OCI-LY7 (cell line): ENCODE data around the gene LARGE1. TPM values are rescaled to one million over a fixed set of nuclear protein-coding genes. Genes with fewer than 3 reads are reported as not detected.

Experiments
- BruUV-seq: library from RNA; stranded (reverse); fragments of 400-500 nt; replicated peaks from 2 replicates; lab custom pipeline; 2021; lab: Mats Ljungman, UMichigan
- CTCF ChIA-PET: fragments of 300-600 bp; sonication (Branson Sonifier 250); formaldehyde crosslinking; loops from one replicate; lab custom pipeline; 2022; ENCODE audit warnings: antibody characterized with exemption; ENCODE audit not compliant: unreplicated experiment; lab: Charles Lee
- POLR2A ChIA-PET: fragments of 300-600 bp; sonication (Branson Sonifier 250); formaldehyde crosslinking; loops from one replicate; lab custom pipeline; 2022; ENCODE audit warnings: antibody characterized with exemption; lab: Charles Lee
- DNase-seq: peaks from one replicate; pipeline ENCODE4 v3.0.0-alpha.2; 2015; ENCODE audit warnings: low spot score
- H2AFZ ChIP-seq: fragments of 200-600 bp; sonication (generic), shearing (Covaris generic); 2 replicates; pipeline ENCODE4 v1.6.1; 2014; ENCODE audit warnings: mild to moderate bottlenecking, antibody characterized with exemption, low read length, moderate library complexity
- H3K27ac ChIP-seq: fragments of 200-600 bp; sonication (generic); 2 replicates; pipeline ENCODE4 v1.5.1; 2014; ENCODE audit warnings: mixed run types, low read depth, mild to moderate bottlenecking, moderate library complexity, low read length, inconsistent platforms; ENCODE audit not compliant: poor library complexity, severe bottlenecking
- H3K36me3 ChIP-seq: fragments of 200-600 bp; sonication (generic); 2 replicates; pipeline ENCODE4 v1.6.1; 2014; ENCODE audit warnings: mild to moderate bottlenecking, antibody characterized with exemption, low read length, moderate library complexity, mixed read lengths; ENCODE audit not compliant: insufficient read depth
- H3K4me1 ChIP-seq: fragments of 200-600 bp; sonication (generic); 2 replicates; pipeline ENCODE4 v1.5.1; 2014; ENCODE audit warnings: mild to moderate bottlenecking, low read length; ENCODE audit not compliant: insufficient read depth, poor library complexity, severe bottlenecking
- H3K4me2 ChIP-seq: fragments of 200-600 bp; sonication (generic); 2 replicates; pipeline ENCODE4 v1.6.1; 2014; ENCODE audit warnings: mild to moderate bottlenecking, low read length
- H3K4me3 ChIP-seq: fragments of 200-600 bp; sonication (generic); 2 replicates; pipeline ENCODE4 v1.5.1; 2014; ENCODE audit warnings: mild to moderate bottlenecking, low read depth, low read length; ENCODE audit not compliant: poor library complexity, severe bottlenecking
- H3K79me2 ChIP-seq: fragments of 200-600 bp; sonication (generic); 2 replicates; pipeline ENCODE4 v1.6.1; 2016; ENCODE audit warnings: low read depth, mild to moderate bottlenecking, low read length, moderate library complexity, mixed read lengths; ENCODE audit not compliant: insufficient read depth
- H3K9me2 ChIP-seq: fragments of 200-600 bp; sonication (generic); 2 replicates; pipeline ENCODE4 v1.6.1; 2016; ENCODE audit warnings: mild to moderate bottlenecking, low read length, mixed read lengths; ENCODE audit not compliant: insufficient read depth
- H3K9me3 ChIP-seq: fragments of 200-600 bp; sonication (generic); 2 replicates; pipeline ENCODE4 v1.6.1; 2014; ENCODE audit warnings: mild to moderate bottlenecking, mixed run types, low read length, mixed read lengths
- H4K20me1 ChIP-seq: fragments of 200-600 bp; sonication (generic); 2 replicates; pipeline ENCODE4 v1.6.1; 2014; ENCODE audit warnings: mild to moderate bottlenecking, antibody characterized with exemption, low read length, moderate library complexity, mixed read lengths; ENCODE audit not compliant: insufficient read depth
- EZH2phosphoT487 ChIP-seq: fragments of 200-600 bp; sonication (generic); IDR thresholded peaks from 2 replicates; pipeline ENCODE4 v1.6.1; 2018; ENCODE audit warnings: low read depth, borderline replicate concordance, mild to moderate bottlenecking, mixed run types, antibody characterized with exemption, low read length, moderate library complexity, mixed read lengths
- intact Hi-C: fragments of 100-400 bp; cut with micrococcal nuclease; formaldehyde crosslinking; loops from one replicate; pipeline ENCODE4 v1.10.0; 2022; ENCODE audit not compliant: unreplicated experiment
- total RNA-seq, 2 experiments: library from RNA; depleted of rRNA in 1 of 2; stranded (reverse); fragments of >200 nt in 1 of 2; shearing (Covaris generic) in 1 of 2; gene quantifications; 2 replicates each; pipeline ENCODE4 v1.2.3, GENCODE V29; 2014 to 2022
- TF ChIP-seq, protein P1 (sequence below): fragments of 200-600 bp; sonication (generic); conservative IDR thresholded peaks from 2 replicates; pipeline ENCODE4 v1.5.1; 2014; ENCODE audit warnings: mild to moderate bottlenecking, antibody characterized with exemption, low read length, moderate library complexity, mixed read lengths

The LARGE1 gene
- total RNA-seq, 2 experiments from 2014 or later: 31.5 to 31.9 TPM

DNA sequence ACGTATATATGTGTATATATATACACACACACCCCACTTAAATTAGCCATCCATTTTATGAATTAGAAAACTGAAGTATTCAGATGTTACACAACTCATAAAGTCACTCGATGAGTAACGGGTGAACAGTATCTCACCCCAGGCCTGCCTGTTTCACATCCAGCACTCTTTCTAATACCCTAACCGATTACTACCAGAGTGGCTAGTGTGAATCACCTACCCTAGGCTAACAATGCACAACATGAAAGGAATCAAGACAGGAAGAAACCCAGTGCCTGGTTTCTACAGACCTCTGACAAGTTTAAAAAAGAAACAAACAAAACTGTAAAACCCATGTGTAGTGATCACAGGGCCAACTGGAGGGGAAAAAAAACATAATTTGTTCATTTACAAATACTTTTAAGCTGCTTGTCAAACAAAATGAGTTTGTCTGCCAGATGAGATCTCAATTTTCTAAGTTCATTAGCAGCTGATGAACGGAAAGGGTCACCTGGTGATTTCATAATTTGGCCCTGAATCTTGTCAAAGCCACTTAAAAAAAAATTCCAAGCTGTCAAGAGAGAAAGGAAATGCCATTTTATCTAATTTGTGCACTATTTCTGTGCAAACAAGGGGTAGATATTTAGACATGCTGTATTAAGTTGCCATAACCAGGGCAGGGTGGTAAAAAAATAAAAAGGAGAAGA is 134.8 kb downstream of the LARGE1 start:
- no peak overlapping the region for H3K27ac ChIP-seq
- DNase-seq: no peak
- TF ChIP-seq, protein P1, sequence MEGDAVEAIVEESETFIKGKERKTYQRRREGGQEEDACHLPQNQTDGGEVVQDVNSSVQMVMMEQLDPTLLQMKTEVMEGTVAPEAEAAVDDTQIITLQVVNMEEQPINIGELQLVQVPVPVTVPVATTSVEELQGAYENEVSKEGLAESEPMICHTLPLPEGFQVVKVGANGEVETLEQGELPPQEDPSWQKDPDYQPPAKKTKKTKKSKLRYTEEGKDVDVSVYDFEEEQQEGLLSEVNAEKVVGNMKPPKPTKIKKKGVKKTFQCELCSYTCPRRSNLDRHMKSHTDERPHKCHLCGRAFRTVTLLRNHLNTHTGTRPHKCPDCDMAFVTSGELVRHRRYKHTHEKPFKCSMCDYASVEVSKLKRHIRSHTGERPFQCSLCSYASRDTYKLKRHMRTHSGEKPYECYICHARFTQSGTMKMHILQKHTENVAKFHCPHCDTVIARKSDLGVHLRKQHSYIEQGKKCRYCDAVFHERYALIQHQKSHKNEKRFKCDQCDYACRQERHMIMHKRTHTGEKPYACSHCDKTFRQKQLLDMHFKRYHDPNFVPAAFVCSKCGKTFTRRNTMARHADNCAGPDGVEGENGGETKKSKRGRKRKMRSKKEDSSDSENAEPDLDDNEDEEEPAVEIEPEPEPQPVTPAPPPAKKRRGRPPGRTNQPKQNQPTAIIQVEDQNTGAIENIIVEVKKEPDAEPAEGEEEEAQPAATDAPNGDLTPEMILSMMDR: no peak
- TF ChIP-seq EZH2phosphoT487: no peak
- H3K36me3 ChIP-seq: no peaks in the 10 kb centered on the region
- H3K9me3 ChIP-seq: peaks cover 17% of the 10 kb centered on the region; the same call in 1 of the 2 replicates
- no peak overlapping the region for H3K4me2 ChIP-seq
- intact Hi-C loops: no loop called here
- H3K4me3 ChIP-seq: no peak overlapping the region
- no peaks in the 10 kb centered on the region for H3K4me1 ChIP-seq
- POLR2A ChIA-PET: no interaction called here
- H4K20me1 ChIP-seq: no peaks in the 10 kb centered on the region
- CTCF ChIA-PET: no interaction called here
- H2AFZ ChIP-seq: no peak overlapping the region
- no TSS peak for BruUV-seq
- H3K9me2 ChIP-seq: no peaks in the 10 kb centered on the region
- no peaks in the 10 kb centered on the region for H3K79me2 ChIP-seq

DNA sequence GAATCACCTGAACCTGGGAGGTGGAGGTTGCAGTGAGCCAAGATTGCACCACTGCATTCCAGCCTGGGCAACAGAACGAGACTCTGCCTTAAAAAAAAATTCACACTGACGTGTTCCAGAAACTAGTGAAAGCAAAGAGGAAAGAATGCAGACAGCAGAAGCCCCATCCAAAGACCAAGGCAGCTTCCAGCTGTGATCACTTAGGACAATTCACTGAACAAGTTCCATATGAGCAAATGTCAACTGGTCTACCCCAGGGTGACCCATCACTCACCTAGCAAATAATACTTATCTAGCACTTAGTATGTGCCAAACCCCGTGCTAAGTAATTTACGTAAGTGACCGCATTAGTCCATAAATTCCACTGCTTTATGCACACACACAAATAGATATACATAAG is 138.9 kb downstream of the LARGE1 start:
- no peak for DNase-seq
- ChIA-PET POLR2A (no interaction called here), CTCF (no interaction called here)
- no TSS peak for BruUV-seq
- H3K4me1 ChIP-seq: no peaks in the 10 kb centered on the region
- TF ChIP-seq, protein P1: no peak
- TF ChIP-seq EZH2phosphoT487: no peak
- no peaks in the 10 kb centered on the region for H4K20me1 ChIP-seq
- H3K4me2 ChIP-seq: no peak overlapping the region
- intact Hi-C loops: no loop called here
- H3K4me3 ChIP-seq: no peak overlapping the region
- H2AFZ ChIP-seq: no peak overlapping the region
- no peak overlapping the region for H3K27ac ChIP-seq
- H3K9me3 ChIP-seq: no peaks in the 10 kb centered on the region
- no peaks in the 10 kb centered on the region for H3K36me3 ChIP-seq
- no peaks in the 10 kb centered on the region for H3K79me2 ChIP-seq
- H3K9me2 ChIP-seq: no peaks in the 10 kb centered on the region

DNA sequence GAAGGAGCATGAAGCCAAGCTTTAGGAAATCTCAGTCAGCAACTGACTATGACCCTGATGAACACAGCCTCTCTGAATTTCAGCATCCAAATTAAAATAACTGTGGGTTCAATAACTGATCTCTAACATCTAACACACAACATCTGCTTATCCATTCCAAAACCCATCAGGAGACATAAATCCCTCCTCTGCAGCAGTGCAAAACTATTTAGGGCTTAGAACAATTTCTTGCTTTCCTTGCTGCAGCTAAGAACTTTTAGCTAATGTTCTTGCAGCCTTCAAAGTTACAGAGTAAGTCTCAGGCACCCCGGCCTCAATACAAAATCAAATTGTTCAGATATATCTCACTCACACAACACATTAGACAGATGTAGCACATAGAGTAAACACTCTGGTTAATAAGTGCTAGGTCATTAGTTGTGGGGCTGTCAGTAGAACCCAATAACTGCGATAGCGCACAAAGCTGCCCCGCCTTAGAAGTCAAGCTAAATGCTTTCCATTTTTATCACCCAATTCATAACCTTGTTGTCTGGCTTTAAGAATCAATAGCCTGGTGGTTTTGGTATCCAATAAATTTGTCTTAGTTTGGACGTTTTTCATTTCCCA is 139.6 kb downstream of the LARGE1 start:
- Histone ChIP-seq H3K36me3 (no peaks in the 10 kb centered on the region), H3K9me2 (no peaks in the 10 kb centered on the region), H3K4me2 (no peak overlapping the region), H3K27ac (no peak overlapping the region), H3K79me2 (no peaks in the 10 kb centered on the region), H3K4me1 (no peaks in the 10 kb centered on the region), H3K9me3 (no peaks in the 10 kb centered on the region), H3K4me3 (no peak overlapping the region), H4K20me1 (no peaks in the 10 kb centered on the region), H2AFZ (no peak overlapping the region)
- TF ChIP-seq EZH2phosphoT487: no peak
- TF ChIP-seq, protein P1: no peak
- intact Hi-C loops: no loop called here
- no peak for DNase-seq
- CTCF ChIA-PET: no interaction called here
- no TSS peak for BruUV-seq
- POLR2A ChIA-PET: interaction anchor here (0.6 kb wide), 1 partner anchor 1517 kb away, joined by 8 read pairs; no protein-coding TSS in a partner anchor
